SK-N-MC (cell line): Measurements from ENCODE around the gene PCSK6.
"Not testable (repeated sequence)": the region's sequence is repeated elsewhere in the genome, so short reads cannot be mapped to it uniquely, and the experiment has no call there.

Source experiments
- DNase-seq: peaks from one replicate; pipeline ENCODE4 v3.0.0-alpha.2; 2011; ENCODE audit warnings: low read depth, low spot score
- H3K27ac ChIP-seq: fragments of 200-600 bp; sonication (generic); 2 replicates; pipeline ENCODE4 v1.5.1; 2016; ENCODE audit warnings: mixed run types
- H3K36me3 ChIP-seq: fragments of 200-600 bp; sonication (generic); 2 replicates; pipeline ENCODE4 v1.6.1; 2017; ENCODE audit warnings: antibody characterized with exemption, low read length, mixed read lengths; ENCODE audit not compliant: insufficient read depth
- H3K4me3 ChIP-seq: fragments of 200-600 bp; sonication (generic); 2 replicates; pipeline ENCODE4 v1.5.1; 2016
- H3K9ac ChIP-seq: fragments of 200-600 bp; sonication (generic); 2 replicates; pipeline ENCODE4 v1.8.0; 2017; ENCODE audit warnings: mixed run types, mixed read lengths; ENCODE audit not compliant: insufficient read length
- H3K9me3 ChIP-seq: fragments of 200-600 bp; sonication (generic); 2 replicates; pipeline ENCODE4 v1.6.1; 2017; ENCODE audit warnings: low read depth, mild to moderate bottlenecking, antibody characterized with exemption, low read length, moderate library complexity, mixed read lengths
- EZH2 ChIP-seq: fragments of 200-600 bp; sonication (generic); IDR thresholded peaks from one replicate; pipeline ENCODE4 v1.6.1; 2017; ENCODE audit warnings: antibody characterized with exemption
- FOXP2 ChIP-seq: optimal IDR thresholded peaks from 2 replicates; pipeline ENCODE3; 2011; ENCODE audit warnings: mild to moderate bottlenecking, moderate library complexity; ENCODE audit not compliant: insufficient read depth; ENCODE audit errors: extremely low read length, control extremely low read depth
- POLR2AphosphoS5 ChIP-seq: IDR thresholded peaks from 2 replicates; pipeline ENCODE4 v1.6.1; 2012; ENCODE audit warnings: mild to moderate bottlenecking, low read depth, low read length, borderline replicate concordance

The PCSK6 gene

GRCh38 chr15:101379647-101380046, 109.9 kb downstream of the PCSK6 start:
- DNase-seq: no peak

DNA sequence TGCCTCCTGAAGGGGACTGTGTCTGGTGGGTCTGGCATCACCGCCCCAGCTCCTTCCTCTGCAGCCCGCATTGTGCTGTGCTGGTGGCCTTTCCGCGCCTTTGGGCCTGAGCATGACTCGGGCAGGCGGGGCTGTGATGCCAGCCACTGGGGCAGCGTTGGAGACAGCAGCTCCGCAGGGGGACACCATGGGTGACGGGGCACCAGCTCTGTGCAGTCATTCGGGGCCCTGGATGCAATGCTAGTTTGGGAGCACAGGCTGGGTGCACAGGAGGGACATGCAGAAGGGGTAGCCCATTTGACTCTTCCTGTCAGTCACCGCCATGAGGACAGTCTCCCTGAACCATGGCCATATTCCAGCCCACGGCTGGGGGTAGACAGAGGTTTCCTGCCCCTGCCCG, 110.6 kb downstream of the PCSK6 start:
- no peaks in the 10 kb centered on the region for H3K9me3 ChIP-seq
- no peaks in the 10 kb centered on the region; the same call in 1 of the 2 replicates for H3K36me3 ChIP-seq
- DNase-seq: no peak
- no peak overlapping the region for H3K9ac ChIP-seq
- no peak overlapping the region for H3K27ac ChIP-seq
- no peak overlapping the region for H3K4me3 ChIP-seq
- TF ChIP-seq EZH2: no peak
- no peak for TF ChIP-seq FOXP2

More at GRCh38 chr15:101379647-101380046, 109.9 kb downstream of the PCSK6 start:
- Histone ChIP-seq H3K27ac (no peak overlapping the region), H3K36me3 (no peaks in the 10 kb centered on the region; the same call in 1 of the 2 replicates), H3K9ac (no peak overlapping the region), H3K4me3 (no peak overlapping the region), H3K9me3 (no peaks in the 10 kb centered on the region)
- no peak for TF ChIP-seq POLR2AphosphoS5

- TF ChIP-seq POLR2AphosphoS5: no peak
- no peak for TF ChIP-seq EZH2
- TF ChIP-seq FOXP2: no peak
- H3K4me3 ChIP-seq: no peak overlapping the region
- no peak overlapping the region for H3K27ac ChIP-seq
- DNase-seq: no peak
- no peak overlapping the region for H3K9ac ChIP-seq
- no peaks in the 10 kb centered on the region for H3K9me3 ChIP-seq
- H3K36me3 ChIP-seq: no peaks in the 10 kb centered on the region
Observed at GRCh38 chr15:101378171-101378755, 111.2 kb downstream of the PCSK6 start.

GRCh38 chr15:101376615-101377395, 112.7 kb downstream of the PCSK6 start:
- Histone ChIP-seq H3K36me3 (no peaks in the 10 kb centered on the region), H3K9me3 (no peaks in the 10 kb centered on the region), H3K9ac (no peak overlapping the region), H3K27ac (no peak overlapping the region), H3K4me3 (no peak overlapping the region)
- DNase-seq: no peak
- no peak for TF ChIP-seq FOXP2

DNA sequence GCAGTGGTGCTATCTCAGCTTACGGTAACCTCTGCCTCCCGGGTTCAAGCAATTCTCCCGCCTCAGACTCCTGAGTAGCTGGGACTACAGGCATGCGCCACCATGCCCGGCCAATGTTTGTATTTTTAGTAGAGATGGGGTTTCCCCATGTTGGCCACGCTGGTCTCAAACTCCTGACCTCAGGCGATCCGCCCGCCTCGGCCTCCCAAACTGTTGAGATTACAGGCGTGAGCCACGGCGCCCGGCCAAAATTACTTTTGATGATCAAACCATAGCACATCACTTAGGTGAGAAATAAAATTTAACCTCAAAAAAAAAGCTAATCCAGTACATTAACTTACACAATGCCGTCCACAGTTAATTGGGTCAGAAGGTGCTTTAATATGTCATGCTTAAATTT, 114.5 kb downstream of the PCSK6 start:
- H3K9me3 ChIP-seq, H3K9ac ChIP-seq, H3K4me3 ChIP-seq: not testable (repeated sequence)

DNA sequence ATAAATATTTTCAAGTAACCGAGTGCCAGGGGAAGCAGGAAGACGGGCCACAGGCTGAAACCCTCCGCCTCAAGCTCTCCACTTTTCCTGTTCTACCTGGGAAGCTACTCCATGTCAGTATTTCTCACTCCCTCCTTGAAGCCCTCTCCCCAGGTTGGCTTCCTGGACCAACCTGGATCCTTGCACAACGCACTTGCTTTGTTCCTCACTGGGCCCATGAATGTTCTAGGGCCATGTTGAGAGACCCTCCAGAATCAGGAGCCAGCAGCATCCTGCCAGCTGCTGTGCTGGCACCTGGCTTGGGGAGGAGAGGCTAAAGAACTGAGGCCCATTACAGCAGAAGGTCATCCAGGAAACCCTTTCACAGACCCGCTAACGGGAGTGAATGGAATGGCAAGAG, 115.2 kb downstream of the PCSK6 start:
- no peak for TF ChIP-seq FOXP2
- TF ChIP-seq EZH2: no peak
- TF ChIP-seq POLR2AphosphoS5: no peak

More for the DNA sequence above, 114.5 kb downstream of the PCSK6 start:
- not testable (repeated sequence) for H3K36me3 ChIP-seq, H3K27ac ChIP-seq, DNase-seq

GRCh38 chr15:101373577-101373976, 115.9 kb downstream of the PCSK6 start:
- Histone ChIP-seq H3K9me3 (no peaks in the 10 kb centered on the region), H3K27ac (no peak overlapping the region), H3K36me3 (no peaks in the 10 kb centered on the region), H3K9ac (no peak overlapping the region), H3K4me3 (no peak overlapping the region)
- no peak for DNase-seq
- TF ChIP-seq FOXP2: no peak
- no peak for TF ChIP-seq EZH2

More for the DNA sequence above, 115.2 kb downstream of the PCSK6 start:
- Histone ChIP-seq H3K27ac (no peak overlapping the region), H3K9me3 (no peaks in the 10 kb centered on the region), H3K36me3 (no peaks in the 10 kb centered on the region), H3K4me3 (no peak overlapping the region), H3K9ac (no peak overlapping the region)
- DNase-seq: no peak

DNA sequence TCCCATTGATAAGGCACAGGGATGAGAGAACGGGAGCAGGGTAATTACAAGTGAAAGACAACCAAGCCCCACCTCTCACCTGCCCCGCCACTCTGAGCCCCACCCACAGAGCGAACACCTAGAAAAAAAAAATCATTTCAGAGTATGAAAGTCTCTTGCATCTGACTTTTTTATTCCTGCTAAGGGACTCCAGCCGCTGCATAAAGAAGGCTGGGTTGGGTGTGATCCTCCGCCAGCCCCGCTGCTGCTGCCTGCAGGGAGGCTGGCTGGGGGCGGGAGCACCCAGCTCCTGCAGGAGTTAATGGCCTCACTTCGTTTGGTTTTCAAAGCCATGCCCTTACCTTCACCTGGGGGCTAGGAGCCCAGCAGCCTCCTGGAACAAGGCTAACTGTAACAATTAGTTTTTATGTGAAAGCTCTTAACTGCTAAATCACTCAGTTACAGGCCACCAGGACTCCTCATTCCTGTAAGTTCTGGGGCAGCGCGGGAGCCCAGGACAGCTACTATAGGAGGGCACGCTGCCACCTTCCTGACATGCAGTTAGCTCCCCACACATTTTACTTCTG, 116.5 kb downstream of the PCSK6 start:
- Histone ChIP-seq H3K4me3 (no peak overlapping the region), H3K36me3 (no peaks in the 10 kb centered on the region), H3K9me3 (no peaks in the 10 kb centered on the region), H3K27ac (no peak overlapping the region), H3K9ac (no peak overlapping the region)
- TF ChIP-seq EZH2: no peak
- TF ChIP-seq POLR2AphosphoS5: no peak
- no peak for TF ChIP-seq FOXP2
- DNase-seq: no peak

GRCh38 chr15:101372149-101372577, 117.3 kb downstream of the PCSK6 start:
- Histone ChIP-seq H3K9me3 (no peaks in the 10 kb centered on the region), H3K36me3 (no peaks in the 10 kb centered on the region), H3K27ac (no peak overlapping the region), H3K9ac (no peak overlapping the region), H3K4me3 (no peak overlapping the region)
- DNase-seq: no peak
- TF ChIP-seq FOXP2: no peak
- no peak for TF ChIP-seq POLR2AphosphoS5
- no peak for TF ChIP-seq EZH2
